PC-9 (cell line): Measurements from ENCODE around the gene CACNA1D. TPM values are rescaled to one million over a fixed set of nuclear protein-coding genes. Genes with fewer than 3 reads are reported as not detected.

ENCODE experiments used
- BruUV-seq: library from RNA; stranded (reverse); fragments of 400-500 nt; replicated peaks from 2 replicates; lab custom pipeline; 2021; lab: Mats Ljungman, UMichigan
- CTCF ChIA-PET: fragments of 300-600 bp; sonication (Branson Sonifier 250); formaldehyde crosslinking; loops from one replicate; lab custom pipeline; 2022; ENCODE audit warnings: antibody characterized with exemption; lab: Charles Lee
- POLR2A ChIA-PET: fragments of 300-600 bp; sonication (Branson Sonifier 250); formaldehyde crosslinking; loops from one replicate; lab custom pipeline; 2022; ENCODE audit warnings: antibody characterized with exemption; ENCODE audit not compliant: unreplicated experiment; lab: Charles Lee
- DNase-seq, 2 experiments: peaks; one replicate each; pipeline versions ENCODE4 v3.0.0 to v3.0.0-alpha.2; 2015 to 2022; ENCODE audit warnings: mixed read lengths in 1 of 2
- H2AFZ ChIP-seq: fragments of 200-600 bp; sonication (generic); 2 replicates; pipeline ENCODE4 v1.8.1; 2017; ENCODE audit warnings: antibody characterized with exemption
- H3F3A ChIP-seq: fragments of 200-600 bp; sonication (generic); 2 replicates; pipeline ENCODE4 v1.8.1; 2017; ENCODE audit warnings: antibody characterized with exemption, mild to moderate bottlenecking, low read depth; ENCODE audit not compliant: insufficient read depth
- H3K27ac ChIP-seq: fragments of 200-600 bp; sonication (generic); 2 replicates; pipeline ENCODE4 v1.6.1; 2016; ENCODE audit warnings: mixed run types
- H3K27me3 ChIP-seq: fragments of 200-600 bp; sonication (generic); 2 replicates; pipeline ENCODE4 v1.6.1; 2016; ENCODE audit warnings: low read depth, mixed run types; ENCODE audit not compliant: insufficient read depth
- H3K36me3 ChIP-seq: fragments of 200-600 bp; sonication (generic); 2 replicates; pipeline ENCODE4 v1.6.1; 2016; ENCODE audit warnings: low read depth, mixed run types
- H3K4me1 ChIP-seq: fragments of 200-600 bp; sonication (generic); replicated peaks from 2 replicates; pipeline ENCODE4 v1.6.1; 2016; ENCODE audit warnings: mixed run types; ENCODE audit not compliant: insufficient read depth
- H3K4me2 ChIP-seq: fragments of 200-600 bp; sonication (generic); 2 replicates; pipeline ENCODE4 v1.6.1; 2017; ENCODE audit warnings: mixed run types
- H3K4me3 ChIP-seq: fragments of 200-600 bp; sonication (generic); 2 replicates; pipeline ENCODE4 v1.6.1; 2016; ENCODE audit warnings: mixed run types
- H3K79me2 ChIP-seq: fragments of 200-600 bp; sonication (generic); 2 replicates; pipeline ENCODE4 v1.6.1; 2017; ENCODE audit warnings: low read depth, mixed run types
- H3K9me2 ChIP-seq: fragments of 200-600 bp; sonication (generic); 2 replicates; pipeline ENCODE4 v1.8.1; 2017; ENCODE audit warnings: mild to moderate bottlenecking; ENCODE audit not compliant: insufficient read depth
- H3K9me3 ChIP-seq: fragments of 200-600 bp; sonication (generic); 2 replicates; pipeline ENCODE4 v1.8.1; 2016; ENCODE audit warnings: low read depth; ENCODE audit not compliant: insufficient read depth
- H4K20me1 ChIP-seq: fragments of 200-600 bp; sonication (generic); 2 replicates; pipeline ENCODE4 v1.8.1; 2017; ENCODE audit not compliant: insufficient read depth
- EZH2 ChIP-seq: fragments of 200-600 bp; sonication (generic); IDR thresholded peaks from 2 replicates; pipeline ENCODE4 v1.8.0; 2017; ENCODE audit warnings: antibody characterized with exemption, low read depth
- intact Hi-C: fragments of 100-400 bp; cut with micrococcal nuclease; formaldehyde crosslinking; loops from one replicate; pipeline ENCODE4 v1.10.0; 2022; ENCODE audit not compliant: unreplicated experiment
- total RNA-seq: library from RNA; stranded (reverse); gene quantifications from 2 replicates; pipeline ENCODE4 v1.2.3, GENCODE V29; 2021
- TF ChIP-seq, protein P1 (sequence below): fragments of 200-600 bp; sonication (generic); conservative IDR thresholded peaks from 2 replicates; pipeline ENCODE4 v1.6.1; 2017; ENCODE audit warnings: mixed run types, antibody characterized with exemption, mild to moderate bottlenecking, moderate library complexity

CACNA1D gene
- total RNA-seq, 1 experiment from 2014 or later, result not detected

DNA sequence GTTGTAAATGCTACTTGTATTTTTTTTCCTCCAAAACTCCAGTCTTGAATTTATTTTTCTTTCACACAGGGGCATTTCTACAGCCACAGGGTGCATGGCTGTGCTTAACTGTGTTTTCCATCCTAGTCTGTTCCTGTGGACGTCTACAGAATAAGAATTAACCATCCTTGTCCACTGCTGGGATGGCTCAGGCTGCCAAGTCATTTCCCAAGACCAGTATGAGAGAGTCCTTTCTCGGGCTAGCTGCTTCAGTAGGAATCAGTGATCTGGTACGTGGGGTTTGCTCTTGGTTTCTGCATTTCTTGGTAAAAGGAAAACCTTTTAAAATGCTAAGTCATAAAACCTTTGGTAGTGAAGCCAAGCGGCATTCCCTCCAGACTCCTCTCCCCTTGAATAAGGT is 322.0 kb downstream of the CACNA1D start:
- H3K36me3 ChIP-seq, result no peaks in the 10 kb centered on the region
- no peak overlapping the region for H3K4me2 ChIP-seq
- H3K27ac ChIP-seq, result no peak overlapping the region
- H4K20me1 ChIP-seq, result no peaks in the 10 kb centered on the region
- H3K79me2 ChIP-seq, result no peaks in the 10 kb centered on the region
- no peaks in the 10 kb centered on the region for H3F3A ChIP-seq
- no peaks in the 10 kb centered on the region for H3K9me3 ChIP-seq
- no peak for DNase-seq
- TF ChIP-seq EZH2, result no peak
- TF ChIP-seq, protein P1, sequence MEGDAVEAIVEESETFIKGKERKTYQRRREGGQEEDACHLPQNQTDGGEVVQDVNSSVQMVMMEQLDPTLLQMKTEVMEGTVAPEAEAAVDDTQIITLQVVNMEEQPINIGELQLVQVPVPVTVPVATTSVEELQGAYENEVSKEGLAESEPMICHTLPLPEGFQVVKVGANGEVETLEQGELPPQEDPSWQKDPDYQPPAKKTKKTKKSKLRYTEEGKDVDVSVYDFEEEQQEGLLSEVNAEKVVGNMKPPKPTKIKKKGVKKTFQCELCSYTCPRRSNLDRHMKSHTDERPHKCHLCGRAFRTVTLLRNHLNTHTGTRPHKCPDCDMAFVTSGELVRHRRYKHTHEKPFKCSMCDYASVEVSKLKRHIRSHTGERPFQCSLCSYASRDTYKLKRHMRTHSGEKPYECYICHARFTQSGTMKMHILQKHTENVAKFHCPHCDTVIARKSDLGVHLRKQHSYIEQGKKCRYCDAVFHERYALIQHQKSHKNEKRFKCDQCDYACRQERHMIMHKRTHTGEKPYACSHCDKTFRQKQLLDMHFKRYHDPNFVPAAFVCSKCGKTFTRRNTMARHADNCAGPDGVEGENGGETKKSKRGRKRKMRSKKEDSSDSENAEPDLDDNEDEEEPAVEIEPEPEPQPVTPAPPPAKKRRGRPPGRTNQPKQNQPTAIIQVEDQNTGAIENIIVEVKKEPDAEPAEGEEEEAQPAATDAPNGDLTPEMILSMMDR, result no peak
- H3K9me2 ChIP-seq, result no peaks in the 10 kb centered on the region
- ChIA-PET POLR2A (no interaction called here), CTCF (no interaction called here)
- no peak overlapping the region for H3K4me3 ChIP-seq
- peaks cover 97% of the 10 kb centered on the region for H3K27me3 ChIP-seq
- H2AFZ ChIP-seq, result no peak overlapping the region
- no peaks in the 10 kb centered on the region for H3K4me1 ChIP-seq
- intact Hi-C loops, result no loop called here
- BruUV-seq, result no TSS peak

DNA sequence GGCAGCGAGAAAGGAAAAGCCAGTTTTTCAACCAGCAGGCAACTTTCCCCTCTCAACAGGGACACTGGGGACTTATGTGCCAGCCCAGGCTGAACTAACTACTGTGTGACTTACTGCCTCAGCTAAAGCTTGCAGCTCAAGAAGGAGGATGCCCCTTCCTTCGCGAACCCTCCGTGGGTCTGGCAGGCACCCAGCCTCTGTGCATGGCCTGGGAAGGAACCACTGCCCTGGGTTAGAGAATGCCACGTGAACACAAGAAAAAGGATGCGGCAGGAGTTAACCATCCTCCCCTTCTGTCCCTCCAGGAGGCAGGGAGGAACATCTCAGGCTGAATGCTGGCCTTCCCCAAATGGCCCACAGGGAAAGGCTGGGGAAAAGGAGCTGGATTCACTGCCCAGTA is 322.8 kb downstream of the CACNA1D start:
- H3K4me1 ChIP-seq, result no peaks in the 10 kb centered on the region
- DNase-seq, result no peak
- no peaks in the 10 kb centered on the region for H3K9me2 ChIP-seq
- ChIA-PET POLR2A (interaction anchor here (0.6 kb wide), 1 partner anchor 1138 kb away, joined by 5 read pairs; no protein-coding TSS in a partner anchor), CTCF (no interaction called here)
- no peak overlapping the region for H3K4me3 ChIP-seq
- TF ChIP-seq, protein P1, result no peak
- TF ChIP-seq EZH2, result no peak
- no peaks in the 10 kb centered on the region for H3K9me3 ChIP-seq
- no TSS peak for BruUV-seq
- H3F3A ChIP-seq, result no peaks in the 10 kb centered on the region
- intact Hi-C loops, result no loop called here
- H3K27me3 ChIP-seq, result peaks cover 92% of the 10 kb centered on the region
- H3K36me3 ChIP-seq, result no peaks in the 10 kb centered on the region
- no peak overlapping the region for H2AFZ ChIP-seq
- H4K20me1 ChIP-seq, result no peaks in the 10 kb centered on the region
- H3K79me2 ChIP-seq, result no peaks in the 10 kb centered on the region
- no peak overlapping the region for H3K27ac ChIP-seq
- H3K4me2 ChIP-seq, result no peak overlapping the region

DNA sequence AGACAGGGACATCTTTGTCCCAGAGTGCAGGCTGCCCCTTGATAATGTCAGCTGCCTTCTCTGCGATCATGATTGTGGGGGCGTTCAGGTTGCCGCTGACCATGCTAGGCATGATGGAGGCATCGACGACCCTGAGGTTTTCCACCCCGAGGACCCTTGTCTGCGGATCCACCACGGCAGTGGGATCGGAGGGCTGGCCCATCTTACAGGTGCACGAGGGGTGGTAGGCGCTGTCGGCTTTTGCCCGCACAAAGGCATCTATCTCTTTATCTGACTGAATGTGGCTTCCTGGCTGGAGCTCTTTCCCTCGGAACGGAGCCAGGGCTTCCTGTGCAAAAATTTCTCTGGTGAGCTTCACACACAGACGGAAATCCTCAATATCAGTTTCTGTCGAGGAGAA is 323.4 kb downstream of the CACNA1D start:
- Histone ChIP-seq H3K79me2 (no peaks in the 10 kb centered on the region), H3K36me3 (no peaks in the 10 kb centered on the region), H3K4me1 (no peaks in the 10 kb centered on the region), H3K9me3 (no peaks in the 10 kb centered on the region), H3K9me2 (no peaks in the 10 kb centered on the region), H3K27ac (no peak overlapping the region), H3K27me3 (peaks cover 89% of the 10 kb centered on the region), H3F3A (no peaks in the 10 kb centered on the region), H3K4me2 (no peak overlapping the region), H3K4me3 (no peak overlapping the region), H2AFZ (no peak overlapping the region), H4K20me1 (no peaks in the 10 kb centered on the region)
- intact Hi-C loops, result no loop called here
- POLR2A ChIA-PET, result no interaction called here
- CTCF ChIA-PET, result no interaction called here
- no peak for TF ChIP-seq EZH2
- TF ChIP-seq, protein P1, result no peak
- no peak for DNase-seq
- no TSS peak for BruUV-seq
